Measurements from ENCODE around the gene PAGE1.
"Not testable (repeated sequence)": the region's sequence is repeated elsewhere in the genome, so short reads cannot be mapped to it uniquely, and the experiment has no call there.

PAGE1 gene, protein sequence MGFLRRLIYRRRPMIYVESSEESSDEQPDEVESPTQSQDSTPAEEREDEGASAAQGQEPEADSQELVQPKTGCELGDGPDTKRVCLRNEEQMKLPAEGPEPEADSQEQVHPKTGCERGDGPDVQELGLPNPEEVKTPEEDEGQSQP

GRCh38 chrX:49695276-49696180, at the start of gene PAGE1:
Gene PAGE1, minus strand, starts transcription at chrX:49695984. Its CDS starts 1,214 bp downstream, at chrX:49694770.
- DNase-seq (ENCODE audit: low read depth in 2 of 2): no peak

DNA sequence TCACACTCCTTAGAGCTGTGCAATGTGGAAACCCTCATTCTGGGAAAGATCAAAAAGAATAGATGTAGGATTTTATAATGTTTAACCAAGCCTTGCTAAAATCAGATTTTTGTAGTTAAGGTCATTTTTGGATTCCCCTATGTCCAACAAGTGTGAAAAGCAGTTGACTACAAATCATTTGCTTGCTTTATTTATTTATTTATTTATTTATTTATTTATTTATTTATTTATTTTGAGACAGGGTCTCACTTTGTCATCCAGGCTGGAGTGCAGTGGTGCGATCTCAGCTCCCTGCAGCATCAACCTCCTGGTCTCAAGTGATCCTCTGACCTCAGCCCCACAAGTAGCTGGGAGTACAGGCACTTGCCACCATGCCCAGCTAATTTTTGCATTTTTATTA, 45.7 kb upstream of the PAGE1 start:
- not testable (repeated sequence) for DNase-seq (ENCODE audit: low read depth in 2 of 2)

DNA sequence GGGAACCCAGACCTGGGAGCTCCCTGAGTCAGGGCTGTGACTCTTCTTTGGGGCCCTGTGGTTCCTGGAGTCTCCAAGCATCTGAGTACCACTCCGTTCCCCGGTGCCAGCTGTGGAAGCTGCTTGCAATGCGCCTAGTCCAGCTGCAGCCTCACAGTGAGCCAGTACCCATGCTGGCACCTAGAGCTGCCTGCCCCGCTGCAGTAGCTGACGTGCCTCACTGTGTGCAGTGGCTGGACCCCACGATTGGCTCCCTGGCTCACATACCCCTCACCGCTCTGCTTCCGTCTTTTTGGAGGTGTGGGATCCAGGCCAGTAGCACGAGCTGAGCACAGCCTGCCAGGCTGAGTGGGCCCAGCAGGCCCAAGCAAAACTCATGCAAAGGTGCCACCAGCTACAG, 32.1 kb upstream of the PAGE1 start:
- no peak for DNase-seq (ENCODE audit: low read depth in 2 of 2)

DNA sequence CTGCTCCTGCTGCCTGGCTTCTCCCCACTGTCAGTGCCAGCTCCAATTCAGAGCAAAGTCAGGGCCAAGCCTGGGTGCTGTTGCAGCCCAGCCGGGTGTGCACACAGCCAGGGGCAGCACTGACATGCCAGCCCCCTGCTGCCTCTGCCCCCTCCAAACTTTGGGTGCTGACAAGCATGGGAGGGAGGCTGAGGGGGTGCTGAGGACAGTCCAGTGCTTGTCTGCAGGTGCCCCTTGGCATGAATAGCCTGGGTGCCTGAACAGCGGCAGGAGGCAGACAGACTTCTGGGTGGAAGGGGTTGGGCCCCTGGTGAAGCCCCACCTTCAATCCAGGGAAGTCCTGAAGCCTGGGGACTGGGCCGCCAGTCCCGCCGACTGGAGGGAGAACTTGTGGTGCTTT, 31.2 kb upstream of the PAGE1 start:
- DNase-seq (ENCODE audit: low read depth in 2 of 2): no peak

DNA sequence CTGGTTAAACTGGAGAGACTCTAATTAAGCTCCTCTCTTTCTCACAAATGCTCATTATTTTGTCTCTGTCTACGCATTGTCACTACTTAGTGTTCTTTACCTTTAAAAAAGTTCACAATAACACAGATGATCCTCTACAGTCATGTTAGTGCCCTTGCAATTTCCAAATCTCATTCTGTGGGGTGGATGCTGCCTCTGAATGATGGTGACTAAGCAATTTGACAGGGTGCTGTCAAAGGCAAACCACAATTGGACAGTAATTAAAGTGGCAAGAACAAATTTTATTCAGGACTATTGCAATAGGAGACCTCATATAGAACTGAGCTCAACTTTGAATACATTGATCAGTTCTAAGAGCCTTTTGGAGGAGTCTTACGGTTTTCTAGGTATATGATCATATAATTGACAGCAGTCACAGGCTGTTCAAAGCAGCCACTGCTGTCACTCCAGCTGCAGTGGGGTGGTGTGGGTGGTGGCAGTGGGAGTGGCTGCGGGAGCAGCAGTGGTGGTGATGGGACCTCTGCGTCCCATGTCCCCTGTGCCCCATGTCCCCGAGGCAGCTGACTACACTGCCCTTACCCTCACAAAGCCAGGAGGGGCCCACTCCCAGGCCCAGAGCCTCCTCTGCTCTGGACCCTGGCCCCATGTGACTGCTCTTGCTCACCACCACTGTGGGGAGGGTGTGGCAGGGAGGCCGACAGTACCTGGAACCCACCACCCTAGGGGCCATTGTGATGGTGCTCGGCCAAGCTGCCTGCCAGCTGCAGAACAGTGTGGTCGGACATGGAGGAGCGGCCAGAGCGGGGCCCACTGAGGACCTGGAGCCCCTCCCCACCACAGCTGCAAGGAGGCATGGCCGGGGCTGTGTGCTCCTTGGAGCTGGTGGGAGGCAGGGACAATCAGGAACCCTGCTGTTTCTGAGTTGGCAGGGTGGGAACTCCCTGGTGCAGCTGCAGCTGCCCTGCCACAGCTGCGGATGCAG, 30.4 kb upstream of the PAGE1 start:
- no peak for DNase-seq (ENCODE audit: low read depth in 2 of 2)

DNA sequence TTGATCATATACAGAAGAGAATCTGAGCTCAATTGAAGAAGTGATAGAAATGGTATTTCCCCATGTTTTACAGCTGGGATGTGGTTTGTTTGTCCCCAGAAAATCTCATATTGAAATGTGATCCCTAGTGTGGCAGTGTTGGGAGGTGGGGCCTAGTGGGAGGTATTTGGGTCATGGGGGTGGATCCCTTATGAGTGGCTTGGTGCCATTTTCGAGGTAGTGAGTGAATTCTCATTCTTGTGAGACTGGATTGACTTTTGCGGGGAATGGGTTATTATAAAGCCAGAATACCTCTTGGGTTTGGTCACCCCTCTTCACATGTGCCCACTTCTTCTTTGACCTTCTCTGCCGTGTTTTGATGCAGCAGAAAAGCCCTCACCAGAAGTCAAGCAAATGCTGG, 29.6 kb upstream of the PAGE1 start:
- DNase-seq (ENCODE audit: low read depth in 2 of 2): no peak

DNA sequence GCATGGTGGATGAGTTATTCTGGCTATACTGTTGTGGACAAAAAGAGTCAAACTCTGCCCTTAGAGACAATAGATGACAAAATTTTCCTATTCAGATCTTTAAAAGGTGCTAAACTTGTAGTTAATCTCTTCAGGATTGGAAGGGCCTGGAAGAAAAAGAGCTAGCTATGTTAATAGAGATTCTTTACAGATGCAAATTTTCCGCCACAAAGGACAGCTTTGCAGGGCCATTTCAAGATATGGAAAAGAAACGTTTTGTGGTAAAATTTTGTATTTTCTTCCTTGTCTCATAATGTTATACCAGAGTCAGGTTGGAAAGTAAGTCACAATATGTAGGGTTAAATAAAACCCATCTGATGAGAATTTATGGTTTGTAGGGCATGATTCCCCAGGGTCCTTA, 24.3 kb upstream of the PAGE1 start:
- not testable (repeated sequence) for DNase-seq (ENCODE audit: low read depth in 2 of 2)

DNA sequence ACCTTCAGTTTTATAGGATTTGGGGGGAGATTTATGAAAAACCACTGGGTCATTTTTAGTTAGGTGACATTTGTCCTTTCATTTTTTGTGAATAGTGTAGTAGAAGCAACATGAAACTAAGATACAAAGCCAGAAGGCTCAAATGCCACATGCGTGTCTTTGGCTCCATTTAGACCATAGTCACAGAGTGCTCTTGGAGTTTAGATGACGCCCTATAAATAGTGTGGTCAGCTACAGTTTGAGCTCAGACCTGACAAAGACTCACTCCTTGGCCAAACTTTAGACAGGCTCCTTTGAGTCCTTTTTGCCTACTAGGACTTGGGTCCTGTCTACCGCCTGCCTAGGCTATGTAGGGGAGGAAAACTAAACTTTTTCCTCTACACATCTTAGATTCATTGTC, 16.8 kb upstream of the PAGE1 start:
- DNase-seq (ENCODE audit: low read depth in 2 of 2): no peak

DNA sequence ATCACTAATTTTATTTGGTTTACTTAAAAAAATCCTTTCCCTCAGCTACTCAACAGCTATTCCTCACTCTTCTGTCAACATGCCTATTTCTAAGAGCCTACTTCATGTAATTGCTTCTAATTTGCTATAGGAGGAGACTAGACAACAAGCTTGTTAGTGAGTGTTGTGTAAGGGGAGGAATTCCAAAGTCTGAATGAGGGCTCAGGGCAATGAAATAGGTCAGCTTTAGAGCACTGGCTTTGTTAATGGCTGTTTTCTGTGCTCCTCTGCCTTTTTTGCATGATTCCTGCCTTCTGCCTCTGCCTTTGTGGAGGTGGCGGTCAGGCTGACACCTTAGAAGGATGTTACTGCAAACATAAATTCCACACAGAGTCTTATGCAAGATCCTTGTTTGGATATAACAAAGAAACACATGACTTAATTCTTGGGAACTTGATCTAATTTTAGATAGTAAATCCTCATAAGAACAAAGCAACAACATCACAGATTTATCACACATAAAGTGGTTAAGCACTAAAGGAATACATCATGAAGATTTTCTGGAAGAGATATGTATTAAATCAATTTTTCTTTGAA, 15.0 kb upstream of the PAGE1 start:
- no peak for DNase-seq (ENCODE audit: low read depth in 2 of 2)

DNA sequence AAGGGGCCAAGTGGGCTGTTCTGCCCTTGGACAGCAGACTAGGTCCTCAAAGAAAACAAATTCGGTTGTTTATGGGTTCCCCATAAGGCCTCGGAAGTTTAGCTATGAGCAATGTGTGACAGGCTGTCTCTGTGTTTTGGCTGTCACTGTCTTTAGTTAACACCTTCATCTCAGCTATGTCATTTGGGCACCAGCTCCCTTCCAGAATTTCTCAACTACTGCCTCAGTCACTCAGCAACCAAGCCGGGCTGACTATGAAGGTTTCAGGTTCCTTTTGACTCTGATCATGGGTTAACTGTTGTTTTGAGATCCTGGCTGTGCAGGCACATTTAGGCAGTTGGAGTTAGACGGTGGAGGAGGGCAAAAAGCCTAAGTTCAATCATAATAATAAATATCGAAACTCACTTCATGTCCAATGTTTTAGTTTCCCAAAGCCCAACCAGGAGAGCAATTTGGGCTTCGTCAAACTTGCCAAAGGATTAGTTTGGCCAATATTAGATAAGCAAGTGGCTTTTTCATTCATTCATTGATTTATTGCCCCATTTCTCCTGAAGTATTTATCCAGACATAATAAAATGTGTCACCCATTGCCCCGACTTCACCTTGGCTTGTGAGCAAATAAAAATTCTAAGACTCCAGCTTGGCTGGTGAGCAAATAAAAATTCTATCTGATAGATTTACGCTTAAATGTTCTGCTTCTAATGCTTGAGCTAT, 9.1 kb upstream of the PAGE1 start:
- DNase-seq (ENCODE audit: low read depth in 2 of 2): no peak

- DNase-seq (ENCODE audit: low read depth in 2 of 2): no peak
These were observed 6.1 kb upstream of the PAGE1 start for GRCh38 chrX:49701933-49702332.

DNA sequence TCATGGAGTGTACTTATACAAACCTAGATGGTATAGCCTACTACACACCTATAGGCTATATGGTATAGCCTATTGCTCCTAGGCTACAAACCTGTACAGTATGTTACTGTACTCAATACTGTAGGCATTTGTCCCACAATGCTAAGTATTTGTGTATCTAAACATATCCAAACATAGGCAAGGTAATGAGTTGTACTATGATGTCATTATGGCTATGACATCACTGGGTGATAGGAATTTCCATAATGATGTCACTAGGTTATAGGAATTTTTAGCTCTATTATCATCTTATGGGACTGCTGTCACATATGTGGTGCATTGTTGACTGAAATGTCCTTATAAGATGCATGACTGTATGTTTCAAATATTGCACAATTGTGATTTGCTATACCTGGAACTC, 5.5 kb upstream of the PAGE1 start:
- no peak for DNase-seq (ENCODE audit: low read depth in 2 of 2)

DNA sequence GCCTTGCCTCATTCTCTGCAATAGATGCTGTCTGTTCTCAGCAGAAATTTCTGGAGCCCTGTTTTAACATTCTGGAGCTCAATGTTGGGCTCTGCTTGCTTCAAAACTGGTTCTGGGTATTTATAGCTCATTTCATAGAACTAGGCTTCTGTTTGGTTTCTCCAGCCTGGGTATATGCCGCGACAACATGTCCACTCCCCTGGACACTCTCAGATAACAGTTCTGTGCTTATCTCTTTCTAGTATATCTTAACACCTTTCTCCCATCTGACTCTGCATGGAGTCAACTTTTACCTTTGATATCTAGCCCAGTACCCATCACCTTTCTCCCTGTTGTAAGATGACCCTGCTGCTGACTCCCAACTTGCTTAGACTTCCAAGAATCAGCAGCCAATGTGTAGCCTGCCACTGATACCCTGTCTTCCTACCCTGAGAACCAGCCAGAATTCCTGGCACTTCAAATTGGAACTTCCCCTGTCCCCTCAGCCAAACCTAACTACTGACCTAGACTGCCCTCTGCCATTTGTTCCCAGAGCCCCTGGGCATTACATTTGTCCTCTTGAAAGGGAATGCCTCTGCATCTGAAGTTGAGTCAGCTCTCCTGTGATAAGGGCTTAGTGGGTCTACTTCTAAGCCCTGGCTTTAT, 20.6 kb downstream of the PAGE1 start:
- no peak for DNase-seq (ENCODE audit: low read depth in 2 of 2)

GRCh38 chrX:49673394-49673793, 22.4 kb downstream of the PAGE1 start:
- DNase-seq (ENCODE audit: low read depth in 2 of 2): no peak

DNA sequence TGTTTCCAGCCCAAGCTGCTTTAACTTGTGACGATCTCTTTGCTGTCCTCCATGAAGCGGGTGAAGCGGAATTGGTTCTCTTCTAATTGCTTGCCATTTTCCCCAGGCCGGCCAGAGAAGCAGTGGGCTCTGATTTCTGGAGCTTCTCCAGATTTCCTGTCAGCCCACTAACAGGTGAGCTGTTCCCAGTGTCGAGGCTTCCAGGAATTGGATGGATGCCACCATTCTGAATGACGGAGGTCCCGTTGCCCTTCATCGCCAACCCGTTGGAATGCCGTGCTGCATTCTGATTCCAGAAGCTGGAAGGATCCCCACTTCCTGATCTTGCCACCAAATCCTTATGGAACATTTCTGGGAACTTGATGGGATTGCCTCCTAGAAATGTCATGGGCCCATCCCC, 31.0 kb downstream of the PAGE1 start:
- DNase-seq (ENCODE audit: low read depth in 2 of 2): no peak

DNA sequence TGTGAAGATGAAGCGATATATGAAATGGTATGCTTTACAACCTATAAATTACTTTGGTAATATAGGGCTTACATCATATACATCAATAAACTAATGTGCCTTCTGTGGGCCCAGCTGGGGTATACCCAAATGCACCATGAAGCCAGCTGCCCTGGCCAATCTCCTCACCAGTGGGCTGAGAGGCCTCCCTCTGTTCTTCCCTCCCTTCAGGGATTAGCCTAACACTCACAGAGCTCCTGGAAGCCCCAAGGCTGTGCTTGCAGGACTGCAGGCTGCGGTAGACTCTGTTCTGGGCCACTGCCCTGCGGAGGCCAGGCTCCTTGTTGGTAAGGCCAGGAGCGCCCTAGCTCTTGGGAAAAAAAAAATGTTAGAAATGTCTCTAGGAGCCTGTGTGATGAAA, 33.9 kb downstream of the PAGE1 start:
- DNase-seq (ENCODE audit: low read depth in 2 of 2): no peak

- no peak for DNase-seq (ENCODE audit: low read depth in 2 of 2)
These were observed 36.0 kb downstream of the PAGE1 start for GRCh38 chrX:49659771-49660170.

DNA sequence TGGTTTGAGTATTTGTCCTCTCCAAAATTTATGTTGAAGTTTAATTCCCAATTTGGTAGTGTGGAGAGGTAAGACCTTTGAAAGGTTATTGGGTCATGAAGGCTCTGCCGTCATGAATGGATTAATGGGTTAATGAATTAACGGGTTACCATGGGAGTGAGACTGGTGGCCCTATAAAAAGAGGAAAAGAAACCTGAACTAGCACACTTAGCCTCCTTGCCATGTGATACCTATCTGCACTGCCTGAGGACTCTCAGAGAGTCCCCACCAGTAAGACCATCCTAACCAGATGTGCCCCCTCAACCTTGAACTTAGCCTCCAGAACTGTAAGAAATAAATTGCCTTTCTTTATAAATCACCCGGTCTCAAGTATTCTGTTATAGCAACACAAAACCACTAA, 39.3 kb downstream of the PAGE1 start:
- DNase-seq (ENCODE audit: low read depth in 2 of 2): no peak

DNA sequence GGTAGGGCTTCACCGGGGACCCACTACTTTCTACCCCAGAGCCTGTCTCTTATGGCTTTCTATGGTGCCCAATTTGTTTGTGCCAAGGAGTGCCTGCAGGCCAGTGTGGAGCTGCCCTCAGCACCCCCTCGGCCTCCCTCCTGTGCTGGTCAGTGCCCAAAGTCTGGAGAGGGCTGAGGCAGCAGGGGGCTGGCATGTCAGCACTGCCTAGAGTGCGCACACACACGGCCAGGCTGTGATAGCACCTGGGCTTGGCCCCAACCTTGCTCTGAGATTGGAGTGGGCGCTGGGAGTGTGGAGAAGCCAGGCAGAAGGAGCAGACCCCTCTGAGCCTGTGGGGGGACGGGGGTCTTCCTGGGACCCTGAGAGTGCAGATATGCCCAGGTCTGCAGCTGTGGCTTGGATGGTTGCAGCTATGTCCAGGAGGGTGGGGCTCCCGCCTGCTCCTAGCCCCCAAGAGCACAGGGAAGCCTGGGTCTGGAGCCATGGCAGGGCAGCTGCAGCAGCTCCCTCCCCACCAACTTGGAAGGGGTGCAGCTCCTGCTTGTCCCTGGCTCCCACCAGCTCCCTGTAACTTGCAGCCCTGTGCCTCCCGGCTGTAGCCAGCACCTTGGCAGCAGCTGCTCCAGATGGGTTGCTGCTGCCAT, 50.7 kb downstream of the PAGE1 start:
- DNase-seq (ENCODE audit: low read depth in 2 of 2): no peak
